ENCODE measurements around the gene TNRC18. TPM values are rescaled to one million over a fixed set of nuclear protein-coding genes. Genes with fewer than 3 reads are reported as not detected.
"Not testable (repeated sequence)": the region's sequence is repeated elsewhere in the genome, so short reads cannot be mapped to it uniquely, and the experiment has no call there.

TNRC18 gene
- total and polyA plus RNA-seq, 2 experiments from 2014 or later, result 18.1 to 52.8 TPM

DNA sequence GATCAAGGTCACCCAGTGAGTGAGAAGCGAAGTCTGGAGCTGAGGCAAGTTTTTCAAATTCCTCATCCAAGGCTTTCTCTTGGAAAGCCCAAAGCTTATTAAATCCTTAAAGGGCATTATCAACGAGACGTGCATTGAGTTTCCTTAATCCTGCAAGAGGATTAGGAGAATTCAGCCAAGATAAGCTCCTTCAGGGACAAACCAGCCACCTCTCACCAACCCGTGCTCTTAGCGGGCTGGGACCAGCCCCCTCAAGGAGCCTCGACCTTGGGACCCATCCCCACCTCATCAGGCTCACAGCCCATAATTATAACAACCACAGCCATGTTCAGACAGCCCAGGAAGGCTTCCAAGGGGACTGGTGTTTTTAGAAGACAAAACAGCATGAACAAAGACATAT is 152.8 kb downstream of the TNRC18 start:
- H3K4me2 ChIP-seq, result no peak overlapping the region
- no peak for DNase-seq (ENCODE audit: low spot score)
- H3K4me1 ChIP-seq (ENCODE audit: insufficient read depth), result no peaks in the 10 kb centered on the region
- H3K9me2 ChIP-seq (replicated peaks; ENCODE audit: insufficient read depth), result no peaks in the 10 kb centered on the region
- no peaks in the 10 kb centered on the region for H3K9me3 ChIP-seq (ENCODE audit: low read depth)
- TF ChIP-seq EZH2 (IDR thresholded peaks at IDR 0.05; ENCODE audit: borderline replicate concordance), result no peak
- TF ChIP-seq, protein P1, sequence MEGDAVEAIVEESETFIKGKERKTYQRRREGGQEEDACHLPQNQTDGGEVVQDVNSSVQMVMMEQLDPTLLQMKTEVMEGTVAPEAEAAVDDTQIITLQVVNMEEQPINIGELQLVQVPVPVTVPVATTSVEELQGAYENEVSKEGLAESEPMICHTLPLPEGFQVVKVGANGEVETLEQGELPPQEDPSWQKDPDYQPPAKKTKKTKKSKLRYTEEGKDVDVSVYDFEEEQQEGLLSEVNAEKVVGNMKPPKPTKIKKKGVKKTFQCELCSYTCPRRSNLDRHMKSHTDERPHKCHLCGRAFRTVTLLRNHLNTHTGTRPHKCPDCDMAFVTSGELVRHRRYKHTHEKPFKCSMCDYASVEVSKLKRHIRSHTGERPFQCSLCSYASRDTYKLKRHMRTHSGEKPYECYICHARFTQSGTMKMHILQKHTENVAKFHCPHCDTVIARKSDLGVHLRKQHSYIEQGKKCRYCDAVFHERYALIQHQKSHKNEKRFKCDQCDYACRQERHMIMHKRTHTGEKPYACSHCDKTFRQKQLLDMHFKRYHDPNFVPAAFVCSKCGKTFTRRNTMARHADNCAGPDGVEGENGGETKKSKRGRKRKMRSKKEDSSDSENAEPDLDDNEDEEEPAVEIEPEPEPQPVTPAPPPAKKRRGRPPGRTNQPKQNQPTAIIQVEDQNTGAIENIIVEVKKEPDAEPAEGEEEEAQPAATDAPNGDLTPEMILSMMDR (IDR thresholded peaks at IDR 0.05; ENCODE audit: poor library complexity), result no peak
- no peaks in the 10 kb centered on the region for H3K27me3 ChIP-seq
- H3K4me3 ChIP-seq, result no peak overlapping the region
- no peak overlapping the region for H2AFZ ChIP-seq
- H4K20me1 ChIP-seq (ENCODE audit: insufficient read depth, poor library complexity, severe bottlenecking), result no peaks in the 10 kb centered on the region
- WGBS (ENCODE audit: low lambda C conversion rate, missing lambda C conversion rate), result 19% methylated on average over 6 of the region's 6 CpGs
- H3K79me2 ChIP-seq, result no peaks in the 10 kb centered on the region
- H3K36me3 ChIP-seq (replicated peaks; ENCODE audit: insufficient read depth, low read depth), result no peaks in the 10 kb centered on the region
- no peak overlapping the region for H3K27ac ChIP-seq

DNA sequence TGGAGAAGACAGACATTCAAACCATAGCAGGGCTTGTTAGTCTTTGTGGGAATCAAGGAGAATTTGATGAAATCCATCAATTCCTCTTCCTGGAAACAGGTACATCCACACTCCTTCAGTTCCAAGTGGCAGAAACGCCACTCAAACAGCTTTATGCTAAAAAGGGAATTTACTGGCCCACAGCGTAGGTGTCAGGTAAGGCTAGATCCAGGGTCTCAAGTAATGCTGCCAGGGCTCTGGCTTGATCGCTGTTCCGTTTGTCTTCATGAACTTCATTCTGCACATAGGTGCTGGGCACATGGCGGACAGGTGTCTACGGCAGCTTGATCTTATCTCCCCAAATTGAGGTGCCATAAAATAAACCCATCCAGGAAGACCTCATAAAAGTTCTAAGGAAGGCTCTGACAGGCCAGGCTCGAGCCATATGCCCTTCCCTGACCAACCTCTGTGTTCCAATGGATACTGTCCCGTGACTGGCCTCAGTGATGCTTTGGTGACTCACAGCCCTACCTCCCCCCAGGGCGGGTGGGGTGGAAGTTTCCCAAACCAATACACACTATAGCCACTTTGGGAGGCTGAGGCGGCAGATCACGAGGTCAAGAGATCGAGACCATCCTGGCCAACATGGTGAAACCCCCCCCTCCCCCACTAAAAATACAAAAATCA is 153.5 kb downstream of the TNRC18 start:
- not testable (repeated sequence) for H3K4me1 ChIP-seq (ENCODE audit: insufficient read depth); H4K20me1 ChIP-seq (ENCODE audit: insufficient read depth, poor library complexity, severe bottlenecking); H2AFZ ChIP-seq; H3K27me3 ChIP-seq; DNase-seq (ENCODE audit: low spot score); H3K9me2 ChIP-seq (replicated peaks; ENCODE audit: insufficient read depth); H3K9me3 ChIP-seq (ENCODE audit: low read depth); H3K4me2 ChIP-seq; H3K27ac ChIP-seq; H3K4me3 ChIP-seq; H3K36me3 ChIP-seq (replicated peaks; ENCODE audit: insufficient read depth, low read depth); H3K79me2 ChIP-seq
- 71% methylated on average over 12 of the region's 12 CpGs for WGBS (ENCODE audit: low lambda C conversion rate, missing lambda C conversion rate)

DNA sequence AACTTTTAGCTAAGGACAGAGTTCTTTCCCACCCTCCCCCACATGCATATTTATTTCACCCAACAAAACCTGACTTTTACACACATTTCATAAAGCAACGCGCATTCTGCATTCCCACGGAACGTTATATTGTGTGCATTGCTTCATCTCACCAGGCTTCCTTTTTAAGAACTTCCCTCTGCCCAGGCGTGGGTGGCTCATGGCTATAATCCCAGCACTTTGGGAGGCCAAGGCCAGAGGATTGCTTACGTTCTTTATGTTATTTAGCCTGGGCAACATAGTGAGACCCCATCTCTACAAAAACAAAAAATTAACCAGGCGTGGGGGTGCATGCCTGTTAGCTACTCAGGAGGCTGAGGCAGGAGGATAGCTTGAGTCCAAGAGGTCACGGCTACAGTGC is 155.8 kb downstream of the TNRC18 start:
- H3K27me3 ChIP-seq; H3K79me2 ChIP-seq; H3K4me1 ChIP-seq (ENCODE audit: insufficient read depth); H3K9me3 ChIP-seq (ENCODE audit: low read depth); H3K9me2 ChIP-seq (replicated peaks; ENCODE audit: insufficient read depth); H2AFZ ChIP-seq; H3K4me2 ChIP-seq; DNase-seq (ENCODE audit: low spot score); H3K36me3 ChIP-seq (replicated peaks; ENCODE audit: insufficient read depth, low read depth); H3K4me3 ChIP-seq; H3K27ac ChIP-seq; H4K20me1 ChIP-seq (ENCODE audit: insufficient read depth, poor library complexity, severe bottlenecking): not testable (repeated sequence)
- 90% methylated on average over 8 of the region's 8 CpGs for WGBS (ENCODE audit: low lambda C conversion rate, missing lambda C conversion rate)

DNA sequence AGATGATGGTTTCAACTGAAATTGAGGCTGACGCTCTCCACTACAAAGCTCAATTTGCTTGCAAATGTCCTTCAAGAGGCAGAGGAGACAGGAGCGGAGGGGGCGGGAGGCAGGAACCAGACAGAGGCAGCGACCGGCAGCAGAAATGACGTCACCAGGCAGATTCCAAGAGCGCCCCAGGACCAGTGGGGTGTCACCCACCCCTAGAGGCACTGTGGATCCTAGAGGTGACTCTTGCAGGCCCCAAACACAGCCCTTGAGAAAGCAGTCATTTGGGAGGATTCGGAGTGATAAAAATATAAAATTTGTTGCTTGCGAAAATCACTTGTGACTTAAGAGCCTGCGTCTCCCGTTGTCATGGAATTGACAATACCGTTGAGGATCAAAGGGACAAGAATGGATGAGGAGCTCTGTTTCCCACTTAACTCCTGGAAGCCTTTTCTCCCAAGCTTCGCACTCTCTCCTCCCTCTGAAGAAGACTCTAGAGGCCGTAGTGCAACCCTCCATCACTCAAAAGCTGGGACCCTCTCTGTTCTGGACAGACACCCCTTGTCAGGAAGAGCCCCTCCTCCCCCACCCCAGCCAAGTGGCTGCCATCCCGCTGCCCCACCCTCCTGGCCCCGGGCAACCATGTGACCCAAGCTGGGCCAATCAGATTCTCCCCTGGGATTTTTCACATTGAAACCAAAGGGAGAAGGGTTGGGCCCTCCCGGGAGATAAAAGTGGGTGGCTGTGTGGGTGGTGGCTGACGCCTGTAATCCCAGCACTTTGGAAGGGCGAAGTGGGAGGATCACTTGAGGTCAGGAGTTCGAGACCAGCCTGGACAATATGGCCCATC is 157.2 kb downstream of the TNRC18 start:
- Histone ChIP-seq H3K9me3 (ENCODE audit: low read depth) (no peaks in the 10 kb centered on the region), H3K9me2 (replicated peaks; ENCODE audit: insufficient read depth) (no peaks in the 10 kb centered on the region), H3K36me3 (replicated peaks; ENCODE audit: insufficient read depth, low read depth) (no peaks in the 10 kb centered on the region), H4K20me1 (ENCODE audit: insufficient read depth, poor library complexity, severe bottlenecking) (no peaks in the 10 kb centered on the region), H3K4me3 (no peak overlapping the region), H3K4me2 (no peak overlapping the region), H2AFZ (no peak overlapping the region), H3K4me1 (ENCODE audit: insufficient read depth) (no peaks in the 10 kb centered on the region), H3K79me2 (no peaks in the 10 kb centered on the region), H3K27me3 (no peaks in the 10 kb centered on the region), H3K27ac (no peak overlapping the region)
- 71% methylated on average over 20 of the region's 20 CpGs for WGBS (ENCODE audit: low lambda C conversion rate, missing lambda C conversion rate)
- no peak for DNase-seq (ENCODE audit: low spot score)
- TF ChIP-seq EZH2 (IDR thresholded peaks at IDR 0.05; ENCODE audit: borderline replicate concordance), result no peak
- no peak for TF ChIP-seq EZH2phosphoT487 (IDR thresholded peaks at IDR 0.05; ENCODE audit: low read depth, severe bottlenecking, unreplicated experiment)
- TF ChIP-seq, protein P1 (IDR thresholded peaks at IDR 0.05; ENCODE audit: poor library complexity), result no peak
